Natural killer cell (primary cell): ENCODE measurements around the gene ECE1. TPM values are rescaled to one million over a fixed set of nuclear protein-coding genes. Genes with fewer than 3 reads are reported as not detected.
"Not testable (repeated sequence)": the region's sequence is repeated elsewhere in the genome, so short reads cannot be mapped to it uniquely, and the experiment has no call there.

ENCODE experiments used
- ATAC-seq, 3 donors: fragments of 150-1000 bp in 2 of 3; fragments of 200-7000 bp in 1 of 3; cut with Tn5 transposase; 1 replicate in 1 of 3; 2 replicates in 2 of 3; pipeline ENCODE4 v1.10.0; 2021; ENCODE audit warnings: mild to moderate bottlenecking in 2 of 3, moderate library complexity in 2 of 3
- DNase-seq, 2 donors: peaks; one replicate each; pipeline versions ENCODE4 v3.0.0 to v3.0.0-alpha.2; 2013 to 2021; ENCODE audit warnings: mixed read lengths in 1 of 2
- H3K27ac ChIP-seq: one replicate; pipeline ENCODE4 v1.5.1; 2013; ENCODE audit warnings: mild to moderate bottlenecking, low read length
- H3K27me3 ChIP-seq: one replicate; pipeline ENCODE4 v1.6.1; 2013; ENCODE audit warnings: low read length; ENCODE audit not compliant: control insufficient read depth, insufficient read depth
- H3K36me3 ChIP-seq: one replicate; pipeline ENCODE4 v1.6.1; 2013; ENCODE audit warnings: low read length; ENCODE audit not compliant: control insufficient read depth, insufficient read depth
- H3K4me1 ChIP-seq: one replicate; pipeline ENCODE4 v1.6.1; 2013; ENCODE audit warnings: low read length; ENCODE audit not compliant: control insufficient read depth, insufficient read depth
- H3K4me3 ChIP-seq: one replicate; pipeline ENCODE4 v1.5.1; 2013; ENCODE audit warnings: low read length
- H3K9me3 ChIP-seq: one replicate; pipeline ENCODE4 v1.6.1; 2013; ENCODE audit warnings: low read length; ENCODE audit not compliant: control insufficient read depth, insufficient read depth
- H3K27ac Mint-ChIP-seq, 2 donors: one replicate each; pipeline ENCODE4 v1.8.0; 2022; ENCODE audit warnings: mild to moderate bottlenecking in 2 of 2, mixed read lengths in 2 of 2, moderate library complexity in 1 of 2
- H3K27me3 Mint-ChIP-seq, 2 donors: one replicate each; pipeline ENCODE4 v1.8.0; 2022; ENCODE audit warnings: low read depth in 2 of 2, mixed read lengths in 2 of 2
- H3K36me3 Mint-ChIP-seq: one replicate; pipeline ENCODE4 v1.8.0; 2022; ENCODE audit warnings: mixed read lengths
- H3K4me1 Mint-ChIP-seq, 2 donors: one replicate each; pipeline ENCODE4 v1.8.0; 2022; ENCODE audit warnings: mixed read lengths in 2 of 2
- H3K4me3 Mint-ChIP-seq: one replicate; pipeline ENCODE4 v1.8.0; 2022; ENCODE audit warnings: mild to moderate bottlenecking, moderate library complexity, mixed read lengths
- H3K9me3 Mint-ChIP-seq, 2 donors: one replicate each; pipeline ENCODE4 v1.8.0; 2022; ENCODE audit warnings: mixed read lengths in 2 of 2
- CTCF ChIP-seq: fragments of 200-600 bp; IDR thresholded peaks from one replicate; pipeline ENCODE4 v1.8.0; 2022; ENCODE audit warnings: antibody characterized with exemption
- WGBS: methylation state at CpG from one replicate; pipeline ENCODE4 v1.1.7; 2013; ENCODE audit warnings: missing lambda C conversion rate; ENCODE audit not compliant: insufficient coverage; 5-methylcytosine and 5-hydroxymethylcytosine counted together
- intact Hi-C: fragments of 100-400 bp; cut with micrococcal nuclease; formaldehyde crosslinking; loops from one replicate; pipeline ENCODE4 v1.14.2; 2022
- total RNA-seq, 4 donors: library from RNA; stranded (reverse); fragments of 120-200 nt in 1 of 4; gene quantifications; one replicate each; pipeline versions ENCODE4 v1.2.3 to v1.2.4, GENCODE V29; 2013 to 2022

The ECE1 gene
- total RNA-seq, 3 donors from 2014 or later (not counting 1 experiment from before 2014, with no cell fraction given): 47.2 to 70.1 (median 50.7) TPM

- DNase-seq: no peak
- TF ChIP-seq CTCF: no peak
- H3K36me3 Mint-ChIP-seq: no peaks in the 10 kb centered on the region
- H3K27me3 ChIP-seq: no peaks in the 10 kb centered on the region
- no peaks in the 10 kb centered on the region for H3K9me3 ChIP-seq
- H3K27ac ChIP-seq: no peak overlapping the region
- intact Hi-C loops: no loop called here
- no peak for ATAC-seq
- peaks cover 35 to 52% of the 10 kb centered on the region in 2 donors for H3K4me1 Mint-ChIP-seq
- peaks cover 15% of the 10 kb centered on the region for H3K4me1 ChIP-seq
- 81% methylated on average over 2 of the region's 2 CpGs for WGBS
- peaks cover 2% of the 10 kb centered on the region for H3K36me3 ChIP-seq
- H3K27ac Mint-ChIP-seq: peak overlapping the region; percentile 89 to 94
- no peaks in the 10 kb centered on the region for H3K27me3 Mint-ChIP-seq
- peak overlapping the region; percentile 97 for H3K4me3 Mint-ChIP-seq
- no peaks in the 10 kb centered on the region for H3K9me3 Mint-ChIP-seq
- no peak overlapping the region for H3K4me3 ChIP-seq
Observed at GRCh38 chr1:21174230-21174629, 116.0 kb downstream of the ECE1 start.

- H3K27me3 ChIP-seq, H3K36me3 Mint-ChIP-seq, H3K36me3 ChIP-seq, H3K27me3 Mint-ChIP-seq, H3K27ac ChIP-seq, DNase-seq, H3K9me3 ChIP-seq, ATAC-seq, H3K4me3 ChIP-seq, intact Hi-C loops, H3K4me3 Mint-ChIP-seq, H3K27ac Mint-ChIP-seq, H3K9me3 Mint-ChIP-seq: not testable (repeated sequence)
- peaks cover 15% of the 10 kb centered on the region for H3K4me1 ChIP-seq
- H3K4me1 Mint-ChIP-seq: peaks cover 35 to 52% of the 10 kb centered on the region in 2 donors
- 90% methylated on average over 12 of the region's 12 CpGs for WGBS
Observed at GRCh38 chr1:21173096-21173495, 117.2 kb downstream of the ECE1 start.

GRCh38 chr1:21170837-21171236 is 119.4 kb downstream of the ECE1 start:
- DNase-seq, H3K27ac ChIP-seq, H3K4me3 Mint-ChIP-seq, H3K9me3 ChIP-seq, H3K4me3 ChIP-seq, H3K4me1 ChIP-seq, H3K9me3 Mint-ChIP-seq, H3K36me3 Mint-ChIP-seq, intact Hi-C loops, H3K27me3 Mint-ChIP-seq, ATAC-seq, H3K36me3 ChIP-seq, H3K27me3 ChIP-seq: not testable (repeated sequence)
- peak overlapping the region; percentile 51 to 58 for H3K27ac Mint-ChIP-seq
- WGBS: 93% methylated on average over 2 of the region's 4 CpGs
- peaks cover 37 to 50% of the 10 kb centered on the region in 2 donors for H3K4me1 Mint-ChIP-seq

GRCh38 chr1:21168444-21168843 is 121.8 kb downstream of the ECE1 start:
- Histone ChIP-seq H3K27ac (no peak overlapping the region), H3K9me3 (no peaks in the 10 kb centered on the region), H3K27me3 (no peaks in the 10 kb centered on the region), H3K4me3 (no peak overlapping the region), H3K36me3 (peaks cover 2% of the 10 kb centered on the region), H3K4me1 (no peaks in the 10 kb centered on the region)
- intact Hi-C loops: no loop called here
- Mint-ChIP-seq H3K4me1 (peaks cover 34 to 44% of the 10 kb centered on the region in 2 donors), H3K4me3 (no peak overlapping the region), H3K27ac (no peak overlapping the region), H3K27me3 (no peaks in the 10 kb centered on the region), H3K9me3 (no peaks in the 10 kb centered on the region), H3K36me3 (no peaks in the 10 kb centered on the region)
- no peak for TF ChIP-seq CTCF
- DNase-seq (no peak), ATAC-seq (no peak)
- 95% methylated on average over 2 of the region's 2 CpGs for WGBS

Other genes with a start within 250 kb of the ECE1 start
- 100 to 1,000 TPM; 105 to 107 (median 107) TPM for gene EIF4G3, start 113.6 kb downstream of the ECE1 start, total RNA-seq
- gene NBPF3, start 149.7 kb upstream of the ECE1 start, total RNA-seq: 10 to 100 TPM; 10.4 to 22.6 (median 13.1) TPM
- 1 to 10 TPM in 1 of 3 donors, not detected in 2; 2.4 TPM for gene ALPL, start 219.0 kb upstream of the ECE1 start, total RNA-seq